HG03460 (cell line): ENCODE results near the gene GMPPB.
"Not testable (repeated sequence)": the region's sequence is repeated elsewhere in the genome, so short reads cannot be mapped to it uniquely, and the experiment has no call there.

Experiments
- ATAC-seq: cut with Tn5 transposase; IDR thresholded peaks from one replicate; pipeline ENCODE4 v1.9.1; 2021; ENCODE audit not compliant: unreplicated experiment

GMPPB gene

DNA sequence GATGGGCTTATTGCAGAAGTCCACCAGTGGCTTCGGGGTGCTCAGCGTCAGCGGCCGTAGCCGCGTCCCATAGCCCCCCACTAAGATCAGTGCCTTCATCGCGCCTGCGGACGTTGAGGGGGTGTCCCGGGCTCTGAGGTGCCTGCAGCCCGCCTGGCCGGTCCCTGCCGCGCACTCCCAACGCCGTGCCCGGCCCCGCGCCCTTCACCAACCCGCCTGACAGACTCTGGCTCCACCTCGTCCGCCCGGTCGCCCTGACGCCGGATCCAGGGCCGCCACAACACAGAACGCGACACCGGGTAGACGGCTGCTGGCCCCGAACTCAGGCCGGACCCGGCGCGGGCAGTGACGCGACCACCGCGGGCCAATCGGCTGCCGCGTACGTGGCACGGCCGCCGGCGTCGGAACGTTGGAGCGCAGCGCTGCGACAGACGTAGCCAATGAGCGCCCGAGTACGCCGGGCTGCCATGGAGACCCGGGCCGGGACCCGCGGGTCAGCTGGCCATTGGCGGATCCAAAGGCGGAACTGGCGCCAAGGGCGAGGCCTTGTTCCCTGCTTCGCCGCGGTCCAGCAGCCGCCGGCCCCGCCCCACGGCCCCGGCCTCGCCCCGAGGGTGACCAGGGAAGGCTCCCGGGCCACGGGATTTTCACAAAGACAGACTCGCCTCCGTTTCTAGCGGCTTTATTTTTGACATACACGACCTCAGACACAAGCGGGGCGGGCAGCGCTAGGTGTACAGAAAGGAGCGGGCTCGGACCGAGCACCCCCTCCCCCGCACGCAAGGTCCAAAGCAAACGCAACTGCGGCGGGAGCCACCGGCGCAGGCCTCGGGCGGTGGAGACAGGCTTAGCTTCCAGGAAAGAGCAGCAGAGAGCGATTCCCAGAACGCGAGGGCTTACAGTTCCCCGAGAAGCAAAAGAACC is at the start of gene GMPPB:
Gene GMPPB (minus strand): TSS at position 324 of the 924 bp plus-strand sequence. CDS start 225 bp downstream, at position 99.
- peak; percentile 65 for ATAC-seq

DNA sequence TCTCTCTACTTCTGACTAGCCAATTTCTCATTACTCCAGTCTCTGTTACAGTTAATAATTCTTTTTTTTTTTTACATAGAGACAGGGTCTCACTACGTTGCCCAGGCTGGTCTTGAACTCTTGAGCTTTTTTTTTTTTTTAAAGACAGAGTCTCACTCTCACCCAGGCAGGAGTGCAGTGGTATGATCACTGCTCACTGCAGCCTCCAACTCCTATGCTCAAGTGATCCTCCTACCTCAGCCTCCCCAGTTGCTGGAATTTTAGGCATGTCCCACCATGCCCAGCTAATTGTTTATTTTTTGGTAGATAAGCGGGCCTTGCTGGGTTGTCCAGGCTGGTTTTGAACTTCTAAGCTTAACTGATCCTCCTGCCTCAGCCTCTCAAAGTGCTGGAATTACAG is 49.0 kb upstream of the GMPPB start:
- no peak for ATAC-seq

DNA sequence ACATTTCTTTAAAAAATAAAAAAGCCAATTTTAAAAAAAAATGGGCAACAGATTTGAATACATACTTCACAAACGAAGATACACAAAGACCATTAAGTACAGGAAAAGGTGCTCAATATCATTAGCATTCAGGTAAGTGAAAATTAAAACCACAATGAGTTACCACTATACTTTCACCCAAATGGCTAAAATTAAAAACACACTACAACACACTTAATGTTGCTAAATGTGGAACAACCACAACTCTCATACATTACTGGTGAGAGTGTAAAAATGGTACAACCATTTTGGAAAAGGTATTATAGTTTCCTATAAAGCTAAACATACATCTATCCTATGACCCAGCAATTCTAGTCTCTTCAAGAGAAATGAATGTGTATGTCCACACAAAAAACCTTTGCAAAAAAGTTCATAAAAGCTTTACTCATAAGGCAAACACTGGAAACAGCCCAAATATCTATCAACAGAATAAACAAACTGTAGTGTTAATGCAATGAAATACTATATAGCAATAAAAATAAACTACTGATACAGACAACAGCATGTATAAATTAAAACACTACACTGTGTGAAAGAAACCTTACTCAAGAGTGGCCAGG is 47.7 kb upstream of the GMPPB start:
- ATAC-seq, result no peak

DNA sequence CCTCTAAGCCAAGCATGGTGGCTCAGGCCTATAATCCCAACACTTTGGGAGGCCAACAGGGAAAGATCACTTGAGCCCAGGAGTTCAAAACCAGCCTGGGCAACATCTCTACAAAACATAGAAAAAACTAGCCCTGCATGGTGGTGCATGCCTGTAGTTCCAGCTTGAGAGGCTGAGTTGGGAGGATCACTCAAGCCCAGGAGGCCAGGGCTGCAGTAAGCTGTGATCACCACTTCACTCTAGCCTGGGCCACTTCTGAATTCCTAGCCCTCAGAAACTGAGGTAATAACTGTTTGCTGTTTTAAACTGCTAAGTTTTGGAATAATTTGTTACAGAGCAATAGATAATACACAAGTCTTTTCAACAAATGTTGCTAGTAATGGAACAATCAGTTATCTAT is 46.2 kb upstream of the GMPPB start:
- ATAC-seq, result no peak

DNA sequence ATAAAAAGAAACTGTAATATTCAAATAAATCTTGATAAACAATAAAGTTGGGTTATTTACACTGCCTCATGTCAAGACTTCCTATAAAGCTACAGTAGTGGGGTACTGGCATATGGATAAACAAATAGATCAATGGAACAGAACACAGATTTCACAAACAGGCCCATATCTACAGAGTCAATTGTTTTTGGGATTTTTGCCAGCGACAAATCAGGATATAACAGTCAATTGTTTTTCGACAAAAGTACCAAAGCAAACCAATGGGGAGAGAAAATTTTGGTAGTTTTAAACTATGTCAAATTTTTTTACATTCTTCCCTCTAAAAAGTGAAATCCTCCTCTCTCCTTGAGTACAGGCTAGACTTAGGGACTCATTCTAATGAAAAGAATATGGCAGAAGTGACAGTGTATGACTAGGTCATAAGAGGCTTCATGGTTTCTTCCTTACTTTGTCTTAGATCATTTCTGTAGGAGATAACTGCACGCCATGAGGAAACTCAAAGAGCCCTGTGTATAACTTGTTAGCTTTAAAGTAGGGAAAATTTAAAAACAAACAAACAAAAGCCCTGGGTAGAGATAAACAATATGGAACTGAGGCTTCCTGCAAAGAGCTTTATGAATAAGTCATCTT is 45.6 kb upstream of the GMPPB start:
- no peak for ATAC-seq

DNA sequence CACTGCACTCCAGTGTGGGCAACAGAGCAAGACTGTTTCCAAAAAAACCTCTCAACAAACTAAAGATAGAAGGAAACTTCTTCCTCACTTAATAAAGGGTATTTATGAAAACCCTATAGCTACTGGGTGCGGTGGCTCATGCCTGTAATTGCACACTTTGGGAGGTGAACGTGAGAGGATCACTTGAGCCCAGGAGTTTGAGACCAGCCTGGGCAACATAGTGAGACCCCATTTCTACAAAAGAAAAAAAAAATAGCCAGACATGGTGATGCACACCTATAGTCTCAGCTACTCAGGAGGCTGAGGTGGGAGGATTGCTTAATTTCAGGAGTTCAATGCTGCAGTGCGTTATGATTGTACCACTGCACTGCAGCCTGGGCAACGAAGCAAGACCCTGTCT is 40.2 kb upstream of the GMPPB start:
- ATAC-seq, result no peak

DNA sequence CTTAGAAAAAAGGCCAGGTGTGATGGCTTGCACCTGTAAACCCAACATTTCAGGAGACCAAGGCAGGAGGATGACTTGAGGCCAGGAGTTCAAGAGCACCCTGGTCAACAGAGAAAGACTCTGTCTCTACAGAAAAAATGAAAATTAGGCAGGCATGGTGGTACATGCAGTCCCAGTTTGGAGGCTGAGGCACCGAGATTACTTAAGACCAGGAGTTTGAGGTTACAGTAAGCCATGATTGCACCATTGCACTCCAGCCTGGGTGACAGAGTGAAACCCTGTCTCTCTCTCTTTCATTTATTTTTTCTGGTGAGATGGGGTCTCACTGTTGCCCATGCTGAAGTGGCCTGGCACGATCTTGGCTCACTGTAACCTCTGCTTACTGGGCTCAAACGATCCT is 37.9 kb upstream of the GMPPB start:
- no peak for ATAC-seq

DNA sequence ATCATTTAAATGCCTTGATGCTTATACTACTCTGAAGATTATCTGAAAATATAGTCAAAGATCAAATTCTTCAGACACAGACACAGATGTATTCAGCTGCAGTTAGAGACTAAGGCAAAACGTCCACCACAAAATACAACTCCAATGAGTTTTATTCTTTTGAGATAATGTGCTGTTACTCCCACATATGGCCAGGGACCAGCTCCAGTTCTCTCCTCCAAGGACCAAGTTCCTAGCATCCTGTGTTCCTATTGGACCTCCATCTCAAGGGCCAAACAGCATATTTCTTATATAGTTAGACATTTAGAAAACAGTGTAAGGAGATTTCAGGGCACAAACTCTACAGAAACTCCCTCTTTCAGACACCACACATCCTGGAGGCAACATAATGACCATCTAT is 35.5 kb upstream of the GMPPB start:
- ATAC-seq, result no peak

DNA sequence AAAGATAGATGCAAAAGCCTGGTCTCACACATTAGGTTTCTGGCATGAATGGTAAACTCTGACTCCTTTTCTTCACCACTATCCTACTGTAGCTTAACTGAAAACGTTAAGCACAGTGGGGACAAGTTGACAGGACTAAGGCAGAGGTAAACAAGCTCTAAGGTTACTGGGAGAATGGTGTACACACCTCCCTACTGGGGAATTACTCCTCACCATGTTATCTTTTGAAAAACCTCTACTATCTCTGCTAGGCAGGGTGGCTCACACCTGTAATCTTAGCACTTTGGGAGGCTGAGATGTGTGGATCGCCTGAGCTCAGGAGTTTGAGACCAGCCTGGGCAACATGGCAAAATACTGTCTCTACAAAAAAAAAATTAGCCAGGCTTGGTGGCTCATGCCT is 33.4 kb upstream of the GMPPB start:
- no peak for ATAC-seq

DNA sequence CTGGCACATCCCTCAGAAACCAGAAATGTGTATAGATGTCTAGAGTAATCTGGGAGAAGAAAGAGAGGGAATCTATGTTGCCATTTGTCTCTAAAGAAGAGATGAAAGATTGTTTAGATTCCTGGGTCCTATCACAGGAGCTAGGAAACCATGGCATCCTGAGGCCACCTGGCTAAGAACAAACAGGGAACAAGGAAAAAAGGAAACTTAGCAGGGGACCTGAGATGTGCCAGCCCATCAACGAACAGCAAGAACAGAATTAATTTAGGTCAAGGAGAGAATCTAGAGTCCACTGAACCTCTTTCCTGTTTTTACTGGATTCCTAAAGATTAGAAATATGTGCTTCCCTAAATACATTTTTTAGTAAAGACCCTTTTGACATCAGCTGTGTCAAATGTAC is 32.3 kb upstream of the GMPPB start:
- ATAC-seq, result no peak

DNA sequence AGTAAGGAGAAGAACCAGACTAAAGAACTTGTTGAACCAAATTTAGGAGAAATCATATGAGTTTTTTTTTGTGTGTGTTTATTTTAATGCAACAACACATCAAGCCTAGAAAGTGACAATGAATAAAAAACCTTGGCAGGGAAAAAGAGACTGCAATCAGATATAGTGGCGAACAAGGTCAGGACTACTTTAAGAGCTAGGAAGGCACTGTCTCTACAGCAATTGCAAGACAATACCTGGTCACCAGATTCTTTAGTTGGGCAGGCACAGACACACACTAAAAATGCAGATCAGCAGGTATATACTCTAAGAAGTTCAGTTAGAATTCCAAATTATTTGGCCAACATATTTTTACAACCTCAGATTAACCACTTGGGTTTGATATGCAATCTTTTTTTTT is 30.8 kb upstream of the GMPPB start:
- no peak for ATAC-seq

DNA sequence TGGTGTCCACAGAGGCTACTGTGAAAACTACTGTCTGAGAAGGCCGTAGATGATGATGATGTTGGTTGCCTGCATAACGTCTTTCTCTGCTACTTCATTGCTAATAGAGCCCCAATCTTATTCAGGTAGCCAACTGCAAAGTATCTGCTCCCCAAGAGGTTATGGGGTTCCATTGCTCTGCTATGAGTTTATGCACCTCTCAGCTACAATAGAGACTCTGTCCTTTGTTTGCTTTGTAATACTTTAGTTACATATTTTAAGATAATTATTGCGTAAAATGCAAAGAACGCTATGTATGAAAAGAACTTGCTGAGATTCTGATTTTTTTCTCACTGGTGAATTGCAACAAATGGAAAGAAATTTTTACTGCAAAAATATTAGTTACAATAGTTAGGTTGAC is 27.8 kb upstream of the GMPPB start:
- ATAC-seq, result no peak

DNA sequence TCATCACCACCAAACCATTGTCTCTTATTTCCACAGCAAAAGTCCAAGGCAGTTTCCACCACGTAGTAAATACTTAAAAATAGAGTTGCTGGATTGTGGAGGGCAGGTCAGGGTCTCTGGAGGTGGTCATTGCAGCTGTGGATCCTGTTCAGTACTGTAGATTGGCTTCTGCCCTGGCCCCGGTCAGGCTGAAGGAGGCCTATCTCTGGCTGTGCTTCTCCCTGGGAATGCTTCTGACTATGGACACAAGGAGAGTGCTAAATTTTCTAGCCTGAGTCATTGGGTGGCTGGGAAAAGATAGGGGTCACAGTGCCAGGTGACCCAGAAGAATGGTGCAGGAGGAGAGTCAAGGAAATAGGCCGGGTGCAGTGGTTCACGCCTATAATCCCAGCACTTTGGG is 26.3 kb upstream of the GMPPB start:
- ATAC-seq, result no peak

DNA sequence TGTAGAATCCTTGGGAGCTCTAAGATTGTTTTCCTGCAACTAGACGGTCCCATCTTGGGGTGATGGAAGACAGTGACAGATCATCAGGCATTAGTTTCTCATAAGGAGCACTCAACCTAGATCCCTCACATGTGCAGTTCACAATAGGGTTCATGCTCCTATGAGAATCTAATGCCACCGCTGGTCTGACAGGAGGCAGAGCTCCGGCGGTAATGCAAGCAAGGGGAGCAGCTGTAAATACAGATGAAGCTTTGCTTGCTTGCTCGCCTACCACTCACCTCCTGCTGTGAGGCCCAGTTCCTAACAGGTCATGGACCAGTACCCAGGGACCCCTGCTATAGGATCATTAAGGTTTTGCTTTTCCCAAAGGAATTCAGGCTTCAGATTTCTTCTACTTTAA is 25.1 kb upstream of the GMPPB start:
- not testable (repeated sequence) for ATAC-seq

DNA sequence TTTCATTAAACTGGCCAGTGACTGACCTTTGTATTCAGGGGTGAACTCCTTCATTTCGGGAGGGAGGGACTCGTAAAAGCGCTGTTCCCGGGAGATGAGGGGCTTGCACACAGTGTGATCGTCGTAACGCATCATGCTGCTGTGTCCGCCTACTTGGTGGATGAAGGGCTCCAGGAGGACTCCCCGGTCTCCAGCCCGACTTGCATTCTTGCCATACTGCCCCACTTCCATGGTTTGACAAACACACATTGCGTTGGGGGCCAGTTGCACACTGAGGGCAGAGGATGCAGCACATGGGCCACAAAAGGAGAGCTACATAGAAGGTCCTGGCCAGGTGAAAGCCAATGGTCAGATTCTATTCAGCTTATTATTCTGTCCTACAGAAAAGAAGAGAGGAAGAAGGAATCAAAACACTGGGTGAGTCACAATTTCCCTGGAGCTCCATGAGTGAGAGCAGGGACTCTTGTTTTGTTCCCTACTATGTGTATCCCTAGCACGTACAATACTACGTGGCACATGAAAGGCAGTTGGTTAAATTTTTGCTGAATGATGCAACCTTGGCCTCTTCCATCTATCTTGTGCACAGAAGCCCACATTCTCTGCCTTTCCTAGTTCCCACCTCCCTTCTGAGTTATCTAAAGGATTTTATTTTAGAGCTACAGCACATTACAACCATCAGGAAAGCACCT is 24.2 kb upstream of the GMPPB start:
- no peak for ATAC-seq

DNA sequence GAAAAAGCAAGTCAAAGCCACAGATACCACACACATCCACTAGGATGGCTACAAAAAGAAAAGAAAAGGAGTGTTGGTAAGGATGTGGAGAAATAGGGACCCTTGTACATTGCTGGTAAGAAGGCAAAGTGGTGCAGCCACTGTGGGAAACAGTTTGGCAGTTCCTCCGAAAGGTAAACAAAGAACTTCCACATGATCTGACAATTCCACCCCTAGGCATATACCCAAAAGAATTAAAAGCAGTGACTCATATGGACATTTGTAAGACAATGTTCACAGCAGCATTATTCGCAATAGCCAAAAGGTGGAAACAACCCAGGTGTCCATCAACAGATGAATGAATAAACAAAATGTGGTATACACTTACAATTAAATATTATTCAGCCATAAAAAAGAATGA is 22.2 kb upstream of the GMPPB start:
- no peak for ATAC-seq

DNA sequence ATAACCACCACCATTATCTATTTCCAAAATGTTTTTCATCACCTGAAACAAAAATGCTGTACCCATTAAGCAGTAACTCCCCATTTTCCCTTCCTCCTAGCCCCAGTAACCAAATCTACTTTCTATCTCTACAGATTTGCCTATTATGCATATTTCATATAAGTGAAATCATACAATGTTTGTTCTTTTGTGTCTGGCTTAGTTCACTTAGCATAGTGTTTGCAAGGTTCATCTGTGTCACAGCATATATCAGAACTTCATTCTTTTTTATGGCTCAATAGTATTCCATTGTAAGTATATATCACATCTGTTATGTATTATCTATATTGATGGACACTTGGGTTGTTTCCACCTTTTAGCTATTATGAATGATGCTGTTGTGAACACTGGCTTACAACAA is 16.7 kb upstream of the GMPPB start:
- ATAC-seq, result no peak

DNA sequence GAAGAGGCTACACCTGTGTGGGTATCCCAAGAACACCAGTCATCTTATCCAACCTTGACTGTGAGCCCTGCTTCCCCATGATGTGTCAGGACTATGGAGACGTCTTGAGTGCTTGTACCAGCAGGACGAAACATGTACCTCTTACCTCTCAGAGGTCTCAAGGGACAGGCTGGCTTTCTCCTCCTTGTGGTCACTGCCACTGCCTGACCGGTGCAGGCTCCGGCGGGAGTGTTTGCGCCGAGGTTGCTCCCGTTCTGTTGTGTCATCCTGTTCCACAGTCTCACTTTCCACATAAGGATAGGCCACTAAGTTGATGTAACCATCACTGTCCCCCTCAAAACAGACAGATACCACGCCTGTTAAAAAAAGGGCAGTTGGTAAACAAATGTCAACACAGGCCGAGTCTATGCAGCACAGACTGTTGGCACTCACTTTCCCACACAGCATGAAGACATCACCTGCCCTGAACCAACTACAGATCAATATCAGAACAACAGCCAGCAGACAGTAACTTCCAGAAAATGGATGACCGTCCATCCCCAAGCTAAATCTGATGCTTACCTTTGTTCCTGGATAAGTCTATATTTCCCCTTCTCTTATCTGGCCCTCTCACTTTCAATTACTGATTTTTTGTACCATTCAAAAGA is 14.4 kb upstream of the GMPPB start:
- no peak for ATAC-seq

DNA sequence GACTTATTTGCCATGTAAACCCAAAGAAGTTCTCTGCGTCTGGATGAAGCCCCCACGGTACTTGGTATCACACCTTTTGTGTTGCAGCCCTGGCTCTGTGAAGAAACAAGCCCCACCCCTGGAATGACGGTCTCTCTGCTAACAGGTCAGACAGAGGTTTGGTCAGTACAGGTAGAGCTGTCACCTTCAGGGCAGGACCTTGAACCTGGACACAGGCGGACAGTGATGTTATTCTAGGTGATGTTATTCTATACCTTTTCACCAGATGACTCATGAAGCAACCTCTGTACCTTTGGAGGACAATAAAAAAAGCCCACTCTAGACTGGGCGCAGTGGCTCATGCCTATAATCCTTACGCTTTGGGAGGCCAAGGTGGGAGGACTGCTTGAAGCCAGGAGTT is 11.0 kb upstream of the GMPPB start:
- ATAC-seq, result no peak

DNA sequence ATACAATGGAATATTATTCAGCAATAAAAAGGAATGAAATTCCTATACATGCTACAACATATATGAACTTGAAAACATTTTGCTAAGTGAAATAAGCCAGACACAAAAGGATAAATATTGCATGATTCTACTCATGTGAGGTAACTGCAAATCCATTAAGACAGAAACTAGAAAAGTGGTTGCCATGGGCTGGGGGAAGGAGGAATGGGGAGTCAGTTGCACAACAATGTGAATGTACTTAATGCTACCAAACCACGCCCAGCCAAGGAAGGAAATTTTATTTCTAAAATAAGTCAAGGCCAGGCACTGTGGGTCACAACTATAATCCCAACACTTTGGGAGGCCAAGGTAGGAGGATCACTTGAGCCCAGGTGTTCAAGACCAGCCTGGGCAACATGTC is 9.8 kb upstream of the GMPPB start:
- no peak for ATAC-seq

DNA sequence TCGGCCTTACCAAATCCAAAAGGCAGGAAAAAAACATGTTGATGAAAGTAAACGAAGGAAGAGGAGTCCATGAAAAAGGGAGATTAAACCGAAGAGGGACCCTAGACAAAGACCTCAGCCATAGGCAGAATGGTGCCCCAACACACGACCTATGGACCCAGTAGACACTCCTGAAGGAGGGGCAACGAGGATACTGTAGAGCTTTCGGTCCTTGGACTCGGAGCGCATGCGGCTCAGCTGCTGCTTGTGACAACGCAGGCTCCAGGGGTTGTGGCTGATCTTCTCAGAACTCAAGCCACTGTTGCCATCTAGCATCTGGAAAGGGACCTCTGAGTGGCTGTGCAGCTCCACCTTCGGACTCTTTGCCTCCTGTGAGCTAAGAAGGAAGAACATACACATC is 8.8 kb upstream of the GMPPB start:
- no peak for ATAC-seq
